NCI-H2171 treated with DMSO at 0.1 percent for 48 hours (cell line): ENCODE data around the gene ARHGEF19.

Experiments
- DNase-seq: peaks from one replicate; lab custom pipeline; 2025; lab: John Stamatoyannopoulos, UW

ARHGEF19 gene

GRCh38 chr1:16149146-16149545 lies 63.3 kb downstream of the ARHGEF19 start:
- no peak for DNase-seq

- no peak for DNase-seq
Measured at GRCh38 chr1:16148329-16149092, 63.9 kb downstream of the ARHGEF19 start.
